Transverse colon (tissue), 4 donors: ENCODE measurements around the gene ANKUB1. TPM values are rescaled to one million over a fixed set of nuclear protein-coding genes. Genes with fewer than 3 reads are reported as not detected.

Experiments used
- DNase-seq: peaks from one replicate; pipeline ENCODE4 v3.0.0-alpha.2; 2019
- H3K27ac ChIP-seq, 4 donors: fragments of 200-600 bp; sonication (generic); 2 replicates each; pipeline ENCODE4 v1.5.1; 2016 to 2018; ENCODE audit warnings: inconsistent platforms in 4 of 4
- H3K27me3 ChIP-seq: fragments of 200-600 bp; sonication (generic); 2 replicates; pipeline ENCODE4 v1.5.1; 2017; ENCODE audit warnings: inconsistent platforms
- H3K36me3 ChIP-seq, 4 donors: fragments of 200-600 bp; sonication (generic); 2 replicates each; pipeline ENCODE4 v1.5.1; 2017 to 2019; ENCODE audit warnings: inconsistent platforms in 4 of 4
- H3K4me1 ChIP-seq, 4 donors: fragments of 200-600 bp; sonication (generic); 2 replicates each; pipeline ENCODE4 v1.5.1; 2017 to 2020; ENCODE audit warnings: inconsistent platforms in 4 of 4
- H3K4me3 ChIP-seq, 4 donors: fragments of 200-600 bp; sonication (generic); 1 replicate in 1 of 4; 2 replicates in 3 of 4; pipeline versions ENCODE4 v1.5.1 to v1.6.1; 2017 to 2019; ENCODE audit warnings: inconsistent platforms in 4 of 4
- H3K9me3 ChIP-seq, 2 donors: fragments of 200-600 bp; sonication (generic); 2 replicates each; pipeline ENCODE4 v1.5.1; 2017 to 2019; ENCODE audit warnings: inconsistent platforms in 2 of 2
- CTCF ChIP-seq, 5 experiments: fragments of 200-600 bp in 3 of 5; fragments of 450-650 bp in 2 of 5; sonication (generic) in 3 of 5; IDR thresholded peaks; 1 replicate in 2 of 5; 2 replicates in 3 of 5; pipeline ENCODE4 v1.5.1; 2016 to 2017; ENCODE audit warnings: antibody characterized with exemption in 5 of 5, inconsistent platforms in 3 of 5, mild to moderate bottlenecking in 2 of 5, moderate library complexity in 1 of 5
- EP300 ChIP-seq: sonication (generic); formaldehyde crosslinking; IDR thresholded peaks from one replicate; pipeline ENCODE4 v1.6.1; 2017; ENCODE audit warnings: antibody characterized with exemption, low read depth
- POLR2A ChIP-seq: fragments of 450-650 bp; IDR thresholded peaks from one replicate; pipeline ENCODE4 v1.6.1; 2016; ENCODE audit warnings: antibody characterized with exemption, mild to moderate bottlenecking, moderate library complexity
- POLR2AphosphoS5 ChIP-seq, 3 donors: sonication (generic); formaldehyde crosslinking; IDR thresholded peaks; one replicate each; pipeline ENCODE4 v1.6.1; 2016; ENCODE audit warnings: antibody characterized with exemption in 3 of 3
- WGBS, 2 donors: methylation state at CpG; one replicate each; pipeline ENCODE4 v1.1.5; 2018; ENCODE audit warnings: low coverage in 1 of 2; 5-methylcytosine and 5-hydroxymethylcytosine counted together
- in situ Hi-C, 4 donors: fragments of 200-750 bp; cut with MboI; loops; one replicate each; pipeline versions ENCODE4 v1.15.0 to v1.15.1; 2017; ENCODE audit warnings: low sequenced_read_pairs in 3 of 4, low pct_ligation_motif_present in 1 of 4, low pct_unique_long_range_greater_than_20kb in 1 of 4
- intact Hi-C: fragments of 100-400 bp; cut with DNase I; formaldehyde crosslinking; loops from one replicate; pipeline ENCODE4 v1.15.1; 2023; ENCODE audit warnings: low total_unique reads
- total RNA-seq, 4 donors: library from RNA; depleted of rRNA; stranded (reverse); fragments of >200 nt; gene quantifications; one replicate each; pipeline ENCODE4 v1.1.0, GENCODE V29; 2016

The ANKUB1 gene
- total RNA-seq, 4 donors from 2014 or later, result not detected

GRCh38 chr3:149727656-149728055 is 64.7 kb downstream of the ANKUB1 start:
- no peak for TF ChIP-seq CTCF (IDR thresholded peaks at IDR 0.05)
- no peak for TF ChIP-seq EP300
- TF ChIP-seq POLR2AphosphoS5 (IDR thresholded peaks at IDR 0.05), result no peak
- no peak for TF ChIP-seq POLR2A
- Histone ChIP-seq H3K4me3 (no peak overlapping the region), H3K36me3 (no peaks in the 10 kb centered on the region), H3K27ac (no peak overlapping the region), H3K9me3 (no peaks in the 10 kb centered on the region), H3K4me1 (no peaks in the 10 kb centered on the region), H3K27me3 (peaks cover 3% of the 10 kb centered on the region)
- intact Hi-C loops, result no loop called here
- 80 to 93% methylated on average over 1 to 2 of the region's 2 CpGs for WGBS, 2 donors
- in situ Hi-C loops, result no loop called here
- DNase-seq, result no peak

GRCh38 chr3:149726716-149727407 is 65.5 kb downstream of the ANKUB1 start:
- WGBS, 2 donors, result 72 to 80% methylated on average over 1 to 2 of the region's 2 CpGs
- no peak for DNase-seq
- Histone ChIP-seq H3K9me3 (no peaks in the 10 kb centered on the region), H3K36me3 (no peaks in the 10 kb centered on the region), H3K4me1 (no peaks in the 10 kb centered on the region), H3K27me3 (peaks cover 3% of the 10 kb centered on the region), H3K27ac (no peak overlapping the region), H3K4me3 (no peak overlapping the region)
- no peak for TF ChIP-seq CTCF (IDR thresholded peaks at IDR 0.05)
- intact Hi-C loops (no loop called here), in situ Hi-C loops (no loop called here)

- H3K36me3 ChIP-seq, result no peaks in the 10 kb centered on the region
- DNase-seq, result no peak
- in situ Hi-C loops (loop anchor here in 3 of 4 donors (5.0 to 25.0 kb wide), 2 partner anchors 211 to 216 kb away; no protein-coding TSS in a partner anchor), intact Hi-C loops (no loop called here)
- H3K4me3 ChIP-seq, result no peak overlapping the region
- peaks cover 8 to 10% of the 10 kb centered on the region in 2 donors for H3K9me3 ChIP-seq
- no peak overlapping the region for H3K27ac ChIP-seq
- H3K4me1 ChIP-seq, result no peaks in the 10 kb centered on the region
- peaks cover 3% of the 10 kb centered on the region for H3K27me3 ChIP-seq
- no peak for TF ChIP-seq POLR2A
- TF ChIP-seq CTCF (IDR thresholded peaks at IDR 0.05), result no peak
- TF ChIP-seq POLR2AphosphoS5 (IDR thresholded peaks at IDR 0.05), result no peak
- no peak for TF ChIP-seq EP300
Measured at GRCh38 chr3:149723781-149724180, 68.6 kb downstream of the ANKUB1 start.

GRCh38 chr3:149720918-149721317 is 71.4 kb downstream of the ANKUB1 start:
- Histone ChIP-seq H3K36me3 (no peaks in the 10 kb centered on the region), H3K4me3 (no peak overlapping the region), H3K9me3 (peaks cover 8 to 10% of the 10 kb centered on the region in 2 donors), H3K27ac (no peak overlapping the region), H3K4me1 (peaks cover 0 to 8% (median 3%) of the 10 kb centered on the region in 4 donors), H3K27me3 (peaks cover 3% of the 10 kb centered on the region)
- intact Hi-C loops (no loop called here), in situ Hi-C loops (loop anchor here in 3 of 4 donors (5.0 to 25.0 kb wide), 2 partner anchors 209 to 214 kb away; no protein-coding TSS in a partner anchor)
- no peak for TF ChIP-seq POLR2A
- TF ChIP-seq EP300, result no peak
- TF ChIP-seq CTCF (IDR thresholded peaks at IDR 0.05), result no peak
- no peak for TF ChIP-seq POLR2AphosphoS5 (IDR thresholded peaks at IDR 0.05)
- no peak for DNase-seq
- WGBS, 2 donors, result 92 to 93% methylated on average over 2 of the region's 2 CpGs
